GM18870 (cell line): Measurements from ENCODE around the gene RNF144A.

Experiments used
- ATAC-seq: cut with Tn5 transposase; IDR thresholded peaks from one replicate; pipeline ENCODE4 v1.9.1; 2021; ENCODE audit warnings: moderate library complexity; ENCODE audit not compliant: unreplicated experiment

The RNF144A gene

DNA sequence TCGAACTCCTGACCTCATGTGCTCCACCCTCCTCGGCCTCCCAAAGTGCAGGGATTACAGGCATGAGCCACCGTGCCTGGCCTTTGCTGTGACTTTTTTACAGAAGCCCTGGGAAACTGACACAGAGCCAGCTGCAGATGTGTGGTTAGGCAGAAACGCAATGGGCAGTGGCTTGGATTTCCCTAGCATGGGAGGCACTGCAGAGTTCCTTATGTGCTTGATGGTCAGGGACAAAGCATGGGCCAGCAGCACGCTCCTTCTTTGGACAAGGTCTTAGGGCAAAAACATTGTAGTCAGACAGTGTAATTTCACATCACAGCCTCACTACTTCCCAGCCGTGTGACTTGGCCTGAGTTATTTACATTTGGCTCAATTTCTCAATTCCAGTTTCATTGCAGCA is 153.9 kb downstream of the RNF144A start:
- no peak for ATAC-seq

DNA sequence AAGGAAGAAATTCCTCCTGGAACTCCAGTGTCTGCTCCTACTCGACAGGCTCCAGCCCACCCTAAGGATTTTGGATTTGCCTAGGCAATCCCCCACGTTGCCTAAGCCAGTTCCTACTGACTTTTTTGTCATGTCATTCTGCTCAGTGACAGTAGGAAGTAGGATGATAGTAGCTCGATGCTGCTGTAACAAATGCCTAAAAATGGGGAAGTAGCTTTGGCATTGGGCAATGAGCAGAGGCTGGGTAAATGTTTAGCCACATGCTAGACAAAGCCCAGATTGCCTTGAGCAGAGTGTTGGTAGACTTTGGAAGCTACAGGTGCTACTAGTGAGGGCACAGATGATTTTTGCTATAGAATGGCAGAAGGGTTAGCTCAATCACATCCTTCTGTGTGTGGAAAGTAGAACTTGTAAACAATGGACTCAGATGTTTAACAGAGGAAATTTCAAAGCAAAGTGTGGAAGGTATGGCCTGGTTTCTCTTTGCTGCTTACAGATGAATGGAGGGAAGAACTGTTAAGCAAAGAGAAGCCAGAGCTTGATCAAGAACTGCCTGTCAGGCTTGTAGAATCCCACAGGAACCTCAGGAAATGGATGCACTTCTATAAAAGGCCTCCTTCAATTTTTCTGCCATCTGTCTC is 154.8 kb downstream of the RNF144A start:
- no peak for ATAC-seq

DNA sequence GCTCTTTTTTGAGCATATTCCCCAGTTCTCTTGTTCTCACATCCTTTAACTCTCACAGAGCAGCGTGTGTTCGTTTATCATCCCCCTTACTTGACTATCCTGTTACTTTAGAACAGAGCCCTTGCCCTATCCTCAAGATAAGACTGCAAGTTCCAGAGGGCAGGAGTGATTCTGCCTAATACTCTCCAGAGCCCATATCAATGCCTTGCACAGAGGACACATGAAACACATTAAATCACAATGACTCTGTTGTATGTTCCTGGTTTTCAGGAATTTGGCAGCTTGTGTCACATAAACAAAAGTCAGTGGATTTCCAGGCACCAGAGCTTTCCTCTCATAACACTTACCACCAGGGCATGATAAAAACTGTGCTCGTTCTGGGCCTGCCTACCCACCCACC is 156.7 kb downstream of the RNF144A start:
- no peak for ATAC-seq

DNA sequence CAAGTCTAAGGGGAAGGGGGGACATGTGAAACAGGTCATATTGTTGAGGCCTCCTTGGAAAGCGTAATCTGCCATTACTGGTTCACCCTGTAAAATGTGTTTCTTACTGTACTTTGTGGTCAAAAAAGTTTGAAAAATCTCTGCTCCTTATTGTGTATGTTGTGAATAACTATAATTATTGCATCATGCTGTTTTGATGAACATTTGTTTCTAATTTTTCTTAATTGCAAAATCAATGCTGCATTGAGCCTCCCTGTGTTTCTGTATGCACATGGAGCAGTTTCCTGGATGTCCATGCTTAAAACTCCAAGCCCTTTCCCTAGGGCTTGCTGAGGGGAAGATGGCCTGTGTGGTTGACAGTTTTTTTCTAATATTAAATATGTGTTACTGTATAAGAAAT is 158.6 kb downstream of the RNF144A start:
- no peak for ATAC-seq

DNA sequence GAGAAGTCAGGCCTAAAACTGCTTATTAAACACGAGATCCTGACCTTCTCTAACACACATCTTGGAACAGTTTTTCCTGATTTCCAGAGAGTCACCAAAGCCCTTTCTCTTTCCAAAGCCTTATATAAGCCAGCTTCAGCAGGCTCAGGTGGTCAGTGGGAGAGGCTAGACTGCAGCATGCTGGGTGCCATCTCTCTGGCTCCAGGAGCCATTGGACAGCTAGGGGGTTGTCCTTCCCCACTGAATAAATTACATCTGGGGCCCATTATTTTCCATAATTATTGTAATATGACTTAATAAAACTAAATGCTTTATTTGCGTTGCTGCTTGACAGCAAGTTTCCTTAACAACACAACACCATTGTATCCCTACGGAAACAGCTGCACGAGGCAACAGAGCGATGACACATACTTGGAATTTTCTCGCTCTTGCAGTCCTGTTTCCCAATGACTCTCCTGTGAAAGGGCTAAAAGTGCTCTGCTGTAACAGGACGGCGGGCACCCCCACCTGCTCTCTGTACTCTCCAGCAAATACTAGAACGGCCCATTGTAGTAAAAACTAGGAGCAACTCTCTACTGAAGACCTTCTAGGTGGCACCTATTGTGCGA is 160.6 kb downstream of the RNF144A start:
- no peak for ATAC-seq

DNA sequence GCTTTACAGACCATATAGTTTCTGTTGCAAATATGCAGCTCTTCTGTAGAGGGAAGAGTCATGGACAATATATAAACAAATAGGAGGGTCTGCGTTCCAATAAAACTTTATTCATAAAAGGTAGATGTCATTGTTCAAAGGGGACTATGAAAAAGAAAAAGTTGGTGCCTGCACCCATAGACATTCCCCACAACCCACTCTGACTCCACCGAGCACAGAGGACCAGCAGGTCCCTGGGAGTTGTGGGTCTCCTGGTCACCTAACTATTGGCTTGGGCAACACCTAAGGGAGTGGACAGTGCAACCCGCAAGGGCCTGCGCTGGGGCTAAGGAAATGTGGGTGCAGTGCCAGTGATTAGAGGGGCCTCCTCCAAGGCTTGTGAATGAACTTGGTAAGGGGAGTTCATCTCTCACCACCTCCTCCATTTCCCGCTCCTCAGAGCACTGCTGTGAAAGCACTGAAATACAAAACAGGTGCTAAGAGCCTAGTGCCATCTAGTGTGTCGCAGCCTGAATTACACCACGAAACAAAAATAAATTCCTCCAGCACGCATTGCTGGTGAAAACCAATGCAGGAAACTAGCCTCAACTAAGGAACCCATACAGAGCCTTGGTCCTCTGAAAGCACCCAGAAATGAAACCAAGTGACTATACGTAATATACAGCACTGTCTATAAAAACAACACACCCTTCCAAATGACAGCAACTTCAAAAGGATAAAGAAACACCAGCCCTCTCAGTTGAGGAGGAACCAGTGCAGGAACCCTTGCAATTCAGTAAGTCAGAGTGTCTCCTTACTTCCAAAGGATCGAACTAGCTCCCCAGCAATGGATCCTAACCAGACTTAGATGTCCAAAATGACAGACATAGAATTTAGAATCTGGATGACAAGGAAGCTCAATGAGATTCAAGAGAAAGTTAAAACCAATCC is 166.6 kb downstream of the RNF144A start:
- no peak for ATAC-seq

DNA sequence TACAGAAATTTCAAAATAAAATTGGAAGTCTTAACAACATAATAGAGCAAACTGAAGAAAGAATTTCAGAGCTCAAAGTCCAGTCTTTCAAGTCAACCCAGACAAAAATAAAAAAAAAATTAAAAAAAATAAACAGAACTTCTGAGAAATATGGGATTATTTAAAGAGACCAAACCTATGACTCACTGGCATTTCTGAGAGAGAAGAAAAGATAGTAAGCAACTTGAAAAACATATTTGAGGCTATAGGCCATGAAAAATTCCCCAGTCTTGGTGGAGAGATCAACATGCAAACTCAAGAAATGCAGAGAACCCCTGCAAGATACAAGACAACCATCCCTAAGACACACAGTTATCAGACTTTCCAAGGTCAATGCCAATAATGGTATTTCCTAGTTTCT is 167.4 kb downstream of the RNF144A start:
- no peak for ATAC-seq

DNA sequence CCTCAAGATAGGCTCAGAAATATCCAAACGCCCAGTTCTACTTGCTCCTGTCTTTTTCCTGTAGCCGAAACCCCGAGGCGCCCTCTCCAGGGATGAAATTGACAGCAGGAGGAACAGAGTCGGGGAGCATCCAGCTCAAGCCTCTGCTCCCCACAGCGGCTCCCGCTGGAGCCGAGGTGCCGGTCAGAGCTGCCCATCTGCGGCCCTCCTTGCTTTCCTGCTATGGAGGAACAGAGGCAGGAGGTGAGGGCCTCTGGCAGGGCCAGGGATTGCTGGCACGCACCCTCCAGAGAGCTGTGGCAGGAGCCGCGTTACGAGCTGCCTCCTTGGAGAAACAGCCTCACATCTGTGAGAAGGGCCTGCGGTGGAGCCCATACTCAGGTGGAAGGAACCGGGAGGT is 172.1 kb downstream of the RNF144A start:
- ATAC-seq: no peak

DNA sequence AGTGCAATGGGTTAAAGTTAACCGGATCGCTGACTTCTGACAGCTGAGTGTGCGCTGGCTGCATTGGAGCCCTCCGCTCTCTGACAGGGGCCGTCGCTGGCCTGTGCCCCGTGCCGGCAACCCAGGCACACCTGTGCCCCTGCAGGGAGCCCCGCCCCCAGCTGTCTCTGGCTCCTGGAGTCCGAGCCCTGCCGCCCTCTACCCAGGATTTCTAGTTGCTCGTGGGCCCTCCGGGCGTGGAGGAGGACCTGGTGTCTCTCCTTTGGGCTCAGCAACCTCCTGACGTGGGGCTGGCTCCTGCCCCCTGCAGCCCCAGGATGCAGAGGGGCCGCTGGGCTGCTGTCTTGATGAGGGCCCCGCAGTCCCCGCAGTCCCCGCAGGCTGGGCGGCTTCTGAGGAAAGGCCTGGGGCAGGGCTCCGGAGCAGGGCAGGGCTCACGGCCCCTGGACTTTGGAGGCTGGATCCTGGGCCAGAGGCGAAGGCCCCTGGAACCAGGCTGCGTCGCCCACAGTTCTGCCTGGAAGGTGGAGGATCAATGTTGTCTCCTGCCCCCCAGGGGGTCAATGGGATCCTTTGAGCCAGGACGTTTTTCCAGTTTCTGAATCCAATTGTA is 172.8 kb downstream of the RNF144A start:
- no peak for ATAC-seq

DNA sequence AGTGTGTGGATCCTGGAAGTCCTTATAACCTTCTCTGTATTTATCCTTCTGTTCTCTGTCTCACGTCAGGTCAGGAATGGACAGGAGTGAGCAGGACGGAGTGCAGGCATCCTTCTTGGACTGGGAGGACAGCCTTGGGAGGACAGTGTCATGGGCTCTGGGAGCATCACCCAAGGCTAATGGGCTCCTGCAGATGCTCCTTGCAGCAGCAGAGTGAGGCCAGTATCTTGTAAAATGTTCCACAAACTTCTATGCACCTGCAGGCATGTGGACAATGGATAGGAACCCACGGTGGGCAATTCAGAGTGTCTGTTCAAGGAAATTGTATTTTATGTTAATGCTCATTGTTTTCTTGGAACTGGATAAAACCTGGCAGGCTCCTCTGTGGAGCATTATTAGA is 176.2 kb downstream of the RNF144A start:
- ATAC-seq: no peak
